Activated CD4-positive, alpha-beta T cell treated with anti-CD3 and anti-CD28 coated beads for 48 hours (primary cell): ENCODE results near the gene LRCH3.
"Not testable (repeated sequence)": the region's sequence is repeated elsewhere in the genome, so short reads cannot be mapped to it uniquely, and the experiment has no call there.

Experiments
- DNase-seq: peaks from one replicate; pipeline ENCODE4 v3.0.0-alpha.2; 2020

The LRCH3 gene

GRCh38 chr3:197887430-197888053 lies 96.5 kb downstream of the LRCH3 start:
- DNase-seq: not testable (repeated sequence)

- DNase-seq: no peak
Measured at GRCh38 chr3:197888511-197888910, 97.5 kb downstream of the LRCH3 start.

GRCh38 chr3:197889204-197889930 lies 98.3 kb downstream of the LRCH3 start:
- no peak for DNase-seq

GRCh38 chr3:197890693-197891092 lies 99.6 kb downstream of the LRCH3 start:
- DNase-seq: no peak

- DNase-seq: no peak
Measured at GRCh38 chr3:197892162-197892561, 101.1 kb downstream of the LRCH3 start.

GRCh38 chr3:197896421-197896820 lies 105.4 kb downstream of the LRCH3 start:
- DNase-seq: no peak

- no peak for DNase-seq
Measured at GRCh38 chr3:197899833-197900478, 108.9 kb downstream of the LRCH3 start.

- no peak for DNase-seq
Measured at GRCh38 chr3:197901626-197902025, 110.6 kb downstream of the LRCH3 start.

- peak; percentile 89 for DNase-seq
Measured at GRCh38 chr3:197906023-197906849, 115.2 kb downstream of the LRCH3 start.

- DNase-seq: no peak
Measured at GRCh38 chr3:197906850-197907187, 115.8 kb downstream of the LRCH3 start.

GRCh38 chr3:197907196-197907595 lies 116.1 kb downstream of the LRCH3 start:
- DNase-seq: no peak

- DNase-seq: not testable (repeated sequence)
Measured at GRCh38 chr3:197908550-197908949, 117.5 kb downstream of the LRCH3 start.

- DNase-seq: no peak
Measured at GRCh38 chr3:197908957-197909701, 118.1 kb downstream of the LRCH3 start.

- no peak for DNase-seq
Measured at GRCh38 chr3:197912741-197913476, 121.9 kb downstream of the LRCH3 start.

- no peak for DNase-seq
Measured at GRCh38 chr3:197913641-197914380, 122.8 kb downstream of the LRCH3 start.

GRCh38 chr3:197921429-197922275 lies 130.6 kb downstream of the LRCH3 start:
- peak; percentile 5 for DNase-seq

- peak; percentile 38 for DNase-seq
Measured at GRCh38 chr3:197926418-197926817, 135.4 kb downstream of the LRCH3 start.

GRCh38 chr3:197927578-197927977 lies 136.5 kb downstream of the LRCH3 start:
- DNase-seq: not testable (repeated sequence)

GRCh38 chr3:197936819-197937384 lies 145.8 kb downstream of the LRCH3 start:
- DNase-seq: no peak
